DMS114 treated with DMSO at 0.1 percent for 48 hours (cell line): ENCODE measurements around the gene CNST.
"Not testable (repeated sequence)": the region's sequence is repeated elsewhere in the genome, so short reads cannot be mapped to it uniquely, and the experiment has no call there.

Experiments
- DNase-seq: peaks from one replicate; lab custom pipeline; 2025; ENCODE audit not compliant: unreplicated experiment; lab: John Stamatoyannopoulos, UW

CNST gene

DNA sequence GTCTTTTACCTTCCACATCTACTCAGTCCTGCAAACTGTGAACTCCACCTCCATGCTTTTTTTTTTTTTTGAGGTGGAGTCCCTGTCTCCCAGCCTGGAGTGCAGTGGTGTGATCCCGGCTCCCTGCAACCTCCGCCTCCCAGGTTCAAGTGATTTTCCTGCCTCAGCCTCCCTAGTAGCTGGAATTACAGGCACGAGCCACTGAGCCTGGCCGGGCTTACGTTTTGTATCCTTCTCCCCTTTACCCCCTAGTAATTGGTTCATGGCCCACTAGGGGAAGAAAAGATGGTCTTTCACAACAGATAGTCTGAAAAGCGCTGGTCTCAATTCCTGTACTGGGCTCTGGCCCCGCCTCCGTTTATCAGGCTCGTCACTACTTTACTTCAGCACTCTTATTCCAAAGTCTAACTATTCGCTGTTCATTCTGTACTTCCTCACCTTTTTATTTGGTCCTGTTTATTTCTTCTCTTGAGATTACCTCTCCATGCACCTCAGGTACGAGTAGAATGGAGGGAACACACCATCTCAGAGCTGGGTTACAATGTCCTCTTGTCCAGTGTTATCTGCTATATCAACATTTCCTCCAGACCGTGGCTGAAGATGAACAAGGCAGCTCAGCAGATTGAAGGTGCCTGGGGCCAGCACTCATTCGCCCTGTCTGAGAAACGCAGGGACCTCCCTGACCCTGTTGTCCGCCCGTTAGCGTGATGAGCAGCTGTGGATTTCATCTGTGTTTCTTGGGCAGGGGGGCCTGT, 16.2 kb downstream of the CNST start:
- no peak for DNase-seq

DNA sequence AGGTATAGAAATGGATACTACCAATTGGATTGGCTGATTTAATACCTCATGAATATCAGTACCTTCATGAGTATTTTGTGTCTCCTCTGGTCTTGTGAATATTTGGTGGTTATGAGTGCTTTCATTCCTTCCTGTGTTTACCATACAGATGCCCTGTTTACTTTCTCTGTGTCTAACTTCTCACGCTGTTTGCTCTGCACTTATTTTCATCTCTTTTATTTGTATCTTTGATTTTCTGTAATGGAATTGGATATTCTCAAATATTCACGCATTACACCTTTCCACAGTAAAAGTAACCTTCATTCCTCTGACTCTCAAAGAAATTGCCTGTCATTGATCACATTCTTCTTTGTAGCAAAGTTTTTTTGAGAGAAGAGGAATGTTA, 16.8 kb downstream of the CNST start:
- DNase-seq: no peak

DNA sequence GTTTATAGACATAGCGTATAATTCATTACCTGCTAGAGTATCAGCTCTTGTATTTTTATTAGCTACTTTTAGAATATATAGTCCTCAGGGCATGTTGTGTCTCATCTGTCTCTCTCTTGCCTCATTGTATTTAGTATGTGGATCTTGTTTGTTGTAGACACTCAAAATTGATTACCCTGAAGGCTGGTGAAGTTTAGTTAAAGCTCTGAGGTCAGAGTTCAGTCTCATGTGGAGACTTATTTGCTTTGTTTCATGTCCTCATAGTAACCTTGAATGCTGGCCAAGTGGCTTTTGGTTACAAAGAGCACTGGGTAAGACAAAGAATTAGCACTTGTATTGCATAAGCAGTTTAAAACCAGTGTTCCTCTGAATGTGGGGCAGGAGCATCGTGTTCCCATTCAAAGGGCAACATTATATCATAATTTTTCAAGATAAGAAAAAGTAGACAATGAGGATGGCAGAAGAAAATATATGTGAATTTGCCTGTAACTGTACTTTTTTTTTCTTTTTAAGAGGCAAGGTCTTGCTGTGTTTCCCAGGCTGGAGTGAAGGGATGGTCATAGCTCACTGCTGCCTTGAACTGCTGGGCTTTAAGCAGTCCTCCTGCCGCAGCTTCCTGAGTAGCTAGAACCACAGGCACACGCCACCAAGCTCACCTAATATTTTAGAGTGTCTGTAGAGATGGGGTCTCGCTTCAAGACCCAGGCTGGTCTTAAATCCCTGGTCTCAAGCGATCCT, 17.4 kb downstream of the CNST start:
- no peak for DNase-seq

DNA sequence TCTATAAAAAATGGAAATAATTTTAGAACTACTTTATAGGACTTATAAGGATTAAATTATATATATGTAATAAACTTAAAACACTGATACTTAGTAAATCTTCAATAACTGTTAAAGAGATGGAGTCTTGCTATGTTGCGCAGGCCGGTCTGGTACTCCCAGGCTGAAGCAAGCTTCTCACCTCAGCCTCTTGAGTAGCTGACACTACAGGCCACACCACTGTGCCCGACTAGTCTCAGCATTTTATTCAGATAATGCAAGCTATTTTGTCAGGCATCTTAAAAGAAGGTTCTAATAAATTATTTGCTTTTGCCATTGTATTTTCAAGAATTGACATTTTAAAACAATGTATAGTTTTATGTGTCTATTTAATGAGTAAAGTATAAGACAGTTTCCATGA, 20.8 kb downstream of the CNST start:
- no peak for DNase-seq

DNA sequence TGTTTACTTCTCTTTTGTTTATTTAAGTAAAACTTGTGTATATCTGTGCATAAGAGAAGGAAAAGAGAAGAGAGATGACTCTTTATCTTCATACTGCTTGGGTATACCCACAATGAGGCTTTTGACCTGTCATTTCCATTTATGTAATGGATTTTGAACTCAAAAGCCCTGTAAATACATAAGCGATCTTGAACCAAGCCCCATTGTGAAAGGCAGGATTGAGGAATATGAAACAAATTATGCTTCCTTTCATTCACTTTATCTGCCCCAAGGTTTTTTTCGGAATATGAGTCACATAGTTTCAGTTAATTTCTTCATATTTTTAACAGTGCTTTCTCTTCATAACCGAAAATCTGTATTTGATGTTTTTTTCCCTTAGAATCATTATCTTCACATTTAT, 21.4 kb downstream of the CNST start:
- no peak for DNase-seq

DNA sequence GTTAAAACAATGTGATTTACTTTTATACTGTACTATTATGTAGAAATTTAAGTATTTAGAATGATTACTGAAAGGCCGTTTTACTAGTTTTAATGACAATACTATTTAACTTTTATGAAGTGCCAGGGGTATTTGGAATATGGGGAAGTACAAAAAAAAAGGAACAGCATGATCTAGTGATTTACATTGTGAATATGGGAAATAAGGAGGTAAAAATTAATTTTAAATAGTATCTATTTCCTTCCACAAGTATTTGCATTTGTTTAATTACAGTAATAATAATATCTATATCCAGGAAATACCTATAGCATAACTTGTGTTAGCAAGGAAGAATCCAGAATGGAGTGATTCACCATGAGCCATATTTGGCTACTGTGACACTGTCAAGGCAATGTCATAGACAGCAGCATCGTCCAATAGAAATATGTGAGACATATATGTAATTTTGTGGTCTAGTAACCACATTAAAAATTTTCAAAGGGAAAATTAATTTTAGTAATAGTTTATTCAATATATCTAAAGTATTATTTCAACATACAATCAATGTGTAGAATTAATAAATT, 22.0 kb downstream of the CNST start:
- no peak for DNase-seq

DNA sequence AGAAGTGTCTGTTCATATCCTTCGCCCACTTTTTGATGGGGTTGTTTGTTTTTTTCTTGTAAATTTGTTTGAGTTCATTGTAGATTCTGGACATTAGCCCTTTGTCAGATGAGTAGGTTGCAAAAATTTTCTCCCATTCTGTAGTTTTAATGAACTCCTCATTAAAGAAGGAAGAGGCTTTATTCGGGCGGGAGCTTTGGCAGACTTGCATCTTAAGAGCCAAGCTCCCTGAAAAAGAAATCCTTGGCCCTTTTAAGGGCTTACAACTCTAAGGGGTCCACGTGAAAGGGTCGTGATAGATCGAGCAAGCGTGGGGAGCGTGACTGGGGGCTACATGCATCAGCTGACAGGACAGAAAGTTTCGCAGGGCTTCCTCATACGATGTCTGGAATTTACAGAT, 23.7 kb downstream of the CNST start:
- DNase-seq: not testable (repeated sequence)

DNA sequence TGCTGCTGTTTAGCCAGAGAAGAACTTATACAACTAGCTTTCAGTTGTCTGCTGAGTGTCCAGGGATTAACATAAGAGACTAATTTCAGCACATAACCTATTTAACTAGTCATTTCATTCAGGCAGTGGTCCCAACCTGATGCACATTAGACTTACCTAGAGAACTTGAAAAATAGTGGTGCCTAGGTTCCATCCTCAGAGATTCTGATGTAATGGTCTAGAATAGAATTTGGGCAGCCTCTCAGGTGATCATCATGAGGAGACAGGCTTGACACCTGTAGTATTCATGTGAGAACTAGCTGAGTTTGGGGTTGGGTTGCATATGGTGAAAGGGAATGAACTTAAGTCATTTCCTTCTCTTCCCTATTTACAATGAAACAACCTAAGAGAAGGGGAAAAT, 24.8 kb downstream of the CNST start:
- DNase-seq: no peak

DNA sequence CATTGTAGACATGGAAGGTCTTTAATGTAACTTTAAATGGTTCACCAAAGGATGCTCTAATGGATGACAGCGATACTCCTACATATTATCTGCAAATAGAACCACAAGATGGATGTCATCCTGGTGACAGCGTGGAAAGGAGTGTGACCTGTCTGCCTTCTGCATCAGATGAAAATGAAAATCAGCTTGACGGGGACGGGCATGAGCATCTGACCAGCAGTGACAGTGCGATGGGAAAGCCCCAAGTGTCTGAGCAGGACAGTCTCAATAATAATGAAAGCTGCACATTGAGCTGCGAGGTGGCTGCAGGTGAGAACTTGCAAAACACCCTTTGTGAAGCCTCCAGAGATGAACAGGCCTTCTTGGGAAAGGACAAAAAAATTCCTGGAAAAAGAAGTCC, 25.2 kb downstream of the CNST start:
- no peak for DNase-seq

DNA sequence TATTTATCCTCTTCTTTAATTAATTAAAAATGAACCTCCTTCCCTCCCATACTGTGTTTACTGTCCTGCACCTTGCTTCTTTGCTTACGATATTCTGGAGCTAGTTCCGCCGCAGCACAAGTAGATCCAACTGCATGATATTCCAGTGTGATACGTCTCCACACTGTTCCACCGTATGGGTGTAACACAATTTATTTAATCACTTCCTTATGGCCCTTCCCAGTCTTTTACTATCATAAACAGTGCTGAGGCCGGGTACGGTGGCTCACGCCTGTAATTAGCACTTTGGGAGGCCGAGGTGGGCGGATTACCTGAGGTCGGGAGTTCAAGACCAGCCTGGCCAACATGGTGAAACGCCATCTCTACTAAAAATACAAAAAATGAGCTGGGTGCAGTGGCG, 25.7 kb downstream of the CNST start:
- no peak for DNase-seq

DNA sequence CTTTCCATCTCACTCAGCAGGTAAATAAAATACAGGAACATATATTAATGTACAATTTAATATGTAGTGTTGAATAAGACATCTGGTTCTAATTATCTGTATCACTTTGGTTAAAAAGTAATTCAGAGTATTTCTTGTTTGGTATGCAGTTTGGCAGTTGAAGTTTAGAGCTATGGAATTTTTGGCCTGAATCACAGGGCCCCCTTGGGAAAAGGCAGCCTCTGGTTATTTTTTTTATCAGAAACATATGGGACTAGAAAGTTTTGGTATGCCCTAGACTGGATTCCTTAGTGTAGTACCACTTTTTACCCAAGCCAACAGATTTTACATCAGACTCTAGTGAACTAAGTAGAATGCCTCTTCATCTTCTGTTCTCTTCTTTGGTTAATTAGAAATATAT, 26.4 kb downstream of the CNST start:
- no peak for DNase-seq

DNA sequence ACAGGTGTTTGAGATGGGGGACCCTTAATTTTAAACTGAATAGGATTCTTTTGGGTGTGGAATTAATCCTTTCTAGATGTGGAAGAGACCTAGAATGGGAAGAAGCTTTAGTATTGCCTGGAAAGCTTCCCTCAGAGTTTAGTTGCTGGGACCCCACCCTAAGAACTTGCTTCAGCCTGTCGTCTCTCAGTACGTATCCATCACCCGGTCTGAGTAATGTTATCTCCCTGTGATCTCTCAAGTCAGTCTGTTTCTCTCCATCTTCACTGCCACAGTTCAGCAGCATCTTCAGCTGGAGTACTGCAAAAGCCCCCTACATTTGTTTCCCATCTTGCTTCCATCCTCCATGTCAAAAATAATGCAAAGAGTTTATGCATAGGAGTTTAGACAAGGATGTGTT, 28.9 kb downstream of the CNST start:
- no peak for DNase-seq

DNA sequence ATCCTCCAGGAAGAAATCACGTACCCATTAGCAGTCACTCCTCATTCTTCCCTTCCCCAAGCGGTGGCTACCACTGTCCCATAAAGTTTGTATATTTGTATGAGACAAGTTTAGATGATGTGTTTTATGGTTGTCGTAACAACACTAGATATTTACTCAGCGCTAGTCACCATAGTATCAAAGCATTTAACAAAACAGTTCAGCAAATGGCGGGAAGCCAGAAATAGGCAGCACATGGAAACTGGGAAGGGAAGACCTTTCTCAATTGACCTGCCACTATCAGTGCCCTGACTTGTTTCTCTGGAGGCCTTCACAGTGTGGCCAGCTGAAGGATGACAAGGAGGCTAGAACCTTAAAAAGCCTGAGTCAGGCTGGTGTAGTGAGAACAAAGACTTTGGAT, 31.1 kb downstream of the CNST start:
- DNase-seq: no peak

DNA sequence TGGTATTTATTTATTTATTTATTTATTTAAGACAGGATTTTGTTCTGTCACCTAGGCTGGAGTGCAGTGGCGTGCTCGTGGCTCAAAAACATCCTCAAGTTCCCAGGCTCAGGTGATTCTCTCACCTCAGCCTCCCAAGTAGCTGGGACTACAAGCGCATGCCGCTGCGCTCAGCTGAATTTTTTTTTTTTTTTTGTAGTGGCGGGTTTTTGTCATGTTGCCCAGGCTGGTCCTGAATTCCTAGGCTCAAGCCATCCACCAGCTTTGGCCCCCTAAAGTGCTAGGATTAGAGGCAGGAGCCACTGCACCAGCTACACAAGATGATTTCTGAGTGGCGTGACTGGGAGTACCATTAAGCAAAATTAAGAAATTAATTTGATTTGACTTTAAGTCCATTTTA, 31.7 kb downstream of the CNST start:
- no peak for DNase-seq

DNA sequence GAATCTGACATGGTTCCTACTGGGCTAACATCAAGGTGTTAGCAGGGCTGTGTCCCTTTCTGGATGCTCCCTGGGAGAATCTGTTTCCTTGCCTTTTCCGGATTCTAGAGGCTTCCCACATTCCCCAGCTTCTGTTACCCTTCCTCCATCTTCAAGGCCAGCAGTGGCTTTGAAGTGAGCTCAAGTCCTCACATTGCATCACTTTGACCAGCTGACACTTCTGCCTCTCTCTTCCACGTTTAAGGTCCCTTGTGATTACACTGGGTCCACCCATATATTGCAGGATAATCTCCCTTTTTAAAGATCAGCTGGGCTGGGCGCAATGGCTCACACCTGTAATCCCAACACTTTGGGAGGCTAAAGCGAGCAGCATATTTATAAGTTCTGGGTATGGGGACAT, 33.1 kb downstream of the CNST start:
- no peak for DNase-seq

DNA sequence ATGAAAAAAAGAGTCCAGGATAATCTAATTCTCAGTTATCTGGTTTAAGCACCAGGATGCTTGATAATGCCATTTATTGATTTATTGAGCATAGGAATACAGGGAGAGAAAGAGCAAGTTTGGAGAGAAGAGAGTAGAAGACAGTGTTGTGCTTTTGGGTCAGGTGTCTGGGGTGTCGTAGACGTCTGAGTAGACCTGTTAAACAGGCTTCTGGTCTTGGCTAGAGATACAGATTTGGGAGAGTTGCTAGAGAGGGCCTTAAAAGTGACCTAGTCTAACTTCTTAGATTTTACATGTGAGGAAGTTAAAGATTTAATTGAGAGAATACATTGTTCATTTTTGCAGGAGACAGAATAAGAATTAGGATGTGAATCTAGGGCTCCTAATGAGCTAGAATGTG, 34.3 kb downstream of the CNST start:
- DNase-seq: no peak

DNA sequence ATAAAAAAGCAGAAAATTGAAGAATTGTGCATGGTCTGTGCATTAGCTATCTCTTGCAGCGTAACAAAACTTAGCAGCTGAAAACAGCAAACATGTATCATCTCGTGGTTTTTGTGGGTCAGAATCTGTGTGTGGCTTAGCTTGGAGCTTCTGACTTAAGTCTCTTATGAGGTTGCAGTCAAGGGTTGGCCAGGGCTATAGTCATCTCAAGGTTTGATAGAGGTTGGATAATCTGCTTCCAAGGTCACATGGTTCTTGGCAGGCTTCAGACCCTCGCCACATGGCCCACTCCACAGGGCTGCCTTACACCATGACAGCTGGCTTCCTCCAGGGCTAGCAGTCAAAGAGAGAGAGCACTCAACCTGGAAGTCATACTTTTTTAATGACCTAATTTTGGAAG, 35.9 kb downstream of the CNST start:
- DNase-seq: no peak

DNA sequence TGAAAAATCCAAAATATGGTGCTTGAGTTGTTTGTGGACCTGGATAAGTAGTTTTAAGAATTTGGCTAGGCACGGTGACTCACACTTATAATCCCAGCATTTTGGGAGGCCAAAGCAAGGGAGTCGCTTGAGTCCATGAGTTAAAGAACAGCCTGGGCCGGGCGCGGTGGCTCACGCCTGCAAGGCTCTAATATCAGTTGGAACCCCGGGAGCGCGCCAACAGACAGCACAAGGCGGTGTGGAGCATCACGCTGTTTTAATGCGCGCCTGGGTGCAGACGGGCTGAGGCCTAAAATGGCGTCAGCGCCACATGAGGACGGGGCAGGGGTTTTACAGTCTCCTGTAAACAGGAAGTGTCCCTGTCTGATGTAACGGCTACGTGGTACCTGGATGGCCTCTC, 39.0 kb downstream of the CNST start:
- DNase-seq: not testable (repeated sequence)

DNA sequence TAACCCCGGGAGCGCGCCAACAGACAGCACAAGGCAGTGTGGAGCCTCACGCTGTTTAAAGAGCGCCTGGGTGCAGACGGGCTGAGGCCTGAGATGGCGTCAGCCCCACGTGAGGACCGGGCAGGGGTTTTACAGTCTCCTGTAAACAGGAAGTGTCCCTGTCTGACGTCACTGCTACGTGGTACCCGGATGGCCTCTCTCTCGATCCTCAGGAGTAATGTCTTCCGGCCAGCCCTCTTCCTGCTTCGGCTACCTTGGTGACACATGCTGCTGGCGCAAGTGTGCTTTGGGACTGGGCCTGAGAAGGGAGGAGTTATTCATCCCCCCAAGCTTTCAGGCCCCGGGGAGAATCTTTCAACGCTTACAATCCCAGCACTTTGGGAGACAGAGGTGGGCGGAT, 41.2 kb downstream of the CNST start:
- DNase-seq: no peak

DNA sequence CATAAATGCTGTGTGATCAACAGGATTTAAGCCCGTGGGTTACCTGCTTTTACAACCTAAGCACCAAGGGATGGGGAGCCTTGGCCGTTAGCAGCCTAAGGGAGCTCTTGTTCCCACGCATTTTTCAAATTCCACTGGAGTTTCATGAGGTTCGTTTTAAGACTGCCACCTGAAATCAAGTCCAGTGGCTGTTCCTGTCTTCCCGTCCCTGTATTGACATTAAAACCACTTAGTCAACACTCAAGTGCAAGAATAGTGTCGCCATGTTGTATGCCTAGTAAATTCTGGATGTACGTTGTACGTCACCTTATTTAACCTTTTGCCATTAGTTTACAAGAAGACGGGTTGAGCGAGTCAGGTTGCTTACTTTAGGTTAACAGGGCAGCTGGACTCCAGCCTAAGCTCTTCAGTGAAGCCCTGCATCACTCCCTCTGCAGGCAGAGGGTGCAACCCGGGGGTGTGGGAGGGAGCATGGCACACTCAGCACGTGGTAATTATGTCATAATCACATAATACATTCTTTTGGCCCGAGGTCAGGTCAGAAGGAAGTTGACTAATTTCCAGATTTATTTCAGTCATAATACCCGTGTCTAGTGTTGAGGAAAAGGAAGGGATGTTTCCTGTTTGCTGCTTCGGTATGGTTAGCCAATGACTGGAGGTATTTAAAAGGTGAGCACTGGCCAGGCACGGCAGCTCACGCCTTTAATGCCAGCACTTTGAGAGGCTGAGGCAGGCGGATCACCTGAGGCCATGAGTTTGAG, 42.5 kb downstream of the CNST start:
- DNase-seq: no peak

DNA sequence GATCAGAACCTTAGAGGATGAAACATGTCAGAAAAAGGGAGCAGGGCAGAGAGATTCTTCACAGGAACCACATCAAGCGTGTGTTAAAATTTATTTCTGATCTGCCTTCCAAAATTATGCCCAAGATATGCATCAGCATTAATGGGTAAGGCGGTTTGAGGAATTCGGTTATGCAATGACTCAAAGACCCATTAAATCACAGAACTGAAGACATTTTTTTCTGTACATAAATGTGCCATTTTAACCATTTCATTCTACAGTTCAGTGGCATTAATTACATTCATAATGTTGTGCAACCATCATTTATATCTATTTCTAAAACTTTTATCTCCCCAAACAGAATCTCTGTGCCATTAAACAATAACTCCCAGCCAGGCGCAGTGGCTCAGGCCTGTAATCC, 43.4 kb downstream of the CNST start:
- no peak for DNase-seq
